Naive B cell (primary cell): ENCODE results near the gene KCNA2. TPM values are rescaled to one million over a fixed set of nuclear protein-coding genes. Genes with fewer than 3 reads are reported as not detected.
A peak's percentile ranks its signal among the peaks of the same experiment; 100 is the strongest.

ENCODE experiments used
- ATAC-seq, 2 donors: fragments of 150-1000 bp; cut with Tn5 transposase; 2 replicates each; pipeline ENCODE4 v1.10.0; 2021; ENCODE audit warnings: low read depth in 2 of 2, mild to moderate bottlenecking in 2 of 2, moderate library complexity in 2 of 2
- DNase-seq: peaks from one replicate; pipeline ENCODE4 v3.0.0; 2022
- H3K27ac Mint-ChIP-seq, 6 donors: one replicate each; pipeline ENCODE4 v1.8.0; 2020 to 2022; ENCODE audit warnings: mild to moderate bottlenecking in 6 of 6, mixed read lengths in 6 of 6, moderate library complexity in 5 of 6, inconsistent platforms in 2 of 6
- H3K27me3 Mint-ChIP-seq, 3 donors: one replicate each; pipeline ENCODE4 v1.8.0; 2021 to 2022; ENCODE audit warnings: mixed read lengths in 3 of 3, mild to moderate bottlenecking in 1 of 3
- H3K36me3 Mint-ChIP-seq, 2 donors: one replicate each; pipeline ENCODE4 v1.8.0; 2020 to 2022; ENCODE audit warnings: mixed read lengths in 2 of 2, inconsistent platforms in 1 of 2, mild to moderate bottlenecking in 1 of 2
- H3K4me1 Mint-ChIP-seq, 3 donors: one replicate each; pipeline ENCODE4 v1.8.0; 2020 to 2022; ENCODE audit warnings: mixed read lengths in 3 of 3, inconsistent platforms in 1 of 3, mild to moderate bottlenecking in 1 of 3, moderate library complexity in 1 of 3
- H3K4me3 Mint-ChIP-seq, 8 donors: one replicate each; pipeline ENCODE4 v1.8.0; 2020 to 2022; ENCODE audit warnings: mild to moderate bottlenecking in 8 of 8, mixed read lengths in 8 of 8, moderate library complexity in 8 of 8, inconsistent platforms in 2 of 8
- H3K9me3 Mint-ChIP-seq, 7 donors: one replicate each; pipeline ENCODE4 v1.8.0; 2020 to 2022; ENCODE audit warnings: mixed read lengths in 7 of 7, mild to moderate bottlenecking in 5 of 7, inconsistent platforms in 2 of 7, moderate library complexity in 1 of 7
- polyA plus RNA-seq, 6 donors: library from polyadenylated mRNA; unstranded; fragments of 300-500 nt; fragmentation: Illumina TruSeq; gene quantifications; one replicate each; pipeline ENCODE4 v1.2.3, GENCODE V29; 2021; ENCODE audit warnings: low read depth in 6 of 6

Gene KCNA2
- polyA plus RNA-seq, 6 donors from 2014 or later: not detected

GRCh38 chr1:110570307-110570706, 35.9 kb downstream of the KCNA2 start:
- Mint-ChIP-seq H3K27me3 (peaks cover 34 to 72% (median 65%) of the 10 kb centered on the region in 3 donors), H3K36me3 (no peaks in the 10 kb centered on the region), H3K9me3 (no peaks in the 10 kb centered on the region), H3K27ac (no peak overlapping the region), H3K4me3 (no peak overlapping the region), H3K4me1 (no peaks in the 10 kb centered on the region)
- ATAC-seq: no peak
- no peak for DNase-seq

- Mint-ChIP-seq H3K36me3 (no peaks in the 10 kb centered on the region), H3K9me3 (no peaks in the 10 kb centered on the region), H3K27me3 (peaks cover 23 to 62% (median 59%) of the 10 kb centered on the region in 3 donors), H3K27ac (no peak overlapping the region), H3K4me1 (no peaks in the 10 kb centered on the region), H3K4me3 (no peak overlapping the region)
- no peak for ATAC-seq
- no peak for DNase-seq
Observed at GRCh38 chr1:110566836-110567235, 39.3 kb downstream of the KCNA2 start.

- DNase-seq (no peak), ATAC-seq (no peak)
- no peaks in the 10 kb centered on the region for H3K4me1 Mint-ChIP-seq
- no peak overlapping the region for H3K4me3 Mint-ChIP-seq
- H3K36me3 Mint-ChIP-seq: no peaks in the 10 kb centered on the region
- H3K27ac Mint-ChIP-seq: no peak overlapping the region
- H3K9me3 Mint-ChIP-seq: no peaks in the 10 kb centered on the region
- peaks cover 16 to 49% (median 46%) of the 10 kb centered on the region in 3 donors for H3K27me3 Mint-ChIP-seq
Observed at GRCh38 chr1:110565565-110565964, 40.6 kb downstream of the KCNA2 start.

DNA sequence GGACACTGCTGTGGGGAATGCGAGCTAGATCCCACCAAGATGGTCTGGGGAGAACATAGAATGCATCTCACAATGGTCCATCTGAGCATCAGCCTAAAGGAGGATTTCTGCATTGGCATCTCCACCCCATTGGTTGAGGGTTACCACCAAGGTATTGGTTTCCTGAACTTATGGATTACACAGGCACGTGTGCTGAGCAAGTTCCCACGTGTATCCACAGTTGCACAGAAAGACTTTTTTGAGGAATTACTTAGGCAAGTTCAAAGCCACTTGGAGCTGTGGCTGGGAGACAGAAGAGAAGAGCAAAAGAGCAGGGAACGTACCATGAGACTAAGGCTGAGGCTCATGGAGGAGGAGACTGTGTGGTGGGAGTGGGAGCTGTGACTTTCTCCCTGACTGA, 43.1 kb downstream of the KCNA2 start:
- no peak for DNase-seq
- no peak for ATAC-seq
- no peaks in the 10 kb centered on the region for H3K9me3 Mint-ChIP-seq
- H3K27me3 Mint-ChIP-seq: peaks cover 12 to 50% (median 47%) of the 10 kb centered on the region in 3 donors
- no peak overlapping the region for H3K4me3 Mint-ChIP-seq
- H3K36me3 Mint-ChIP-seq: no peaks in the 10 kb centered on the region
- no peaks in the 10 kb centered on the region for H3K4me1 Mint-ChIP-seq
- no peak overlapping the region for H3K27ac Mint-ChIP-seq

- no peaks in the 10 kb centered on the region for H3K36me3 Mint-ChIP-seq
- no peak for DNase-seq
- H3K27me3 Mint-ChIP-seq: peaks cover 16 to 57% (median 54%) of the 10 kb centered on the region in 3 donors
- H3K4me3 Mint-ChIP-seq: no peak overlapping the region
- no peaks in the 10 kb centered on the region for H3K4me1 Mint-ChIP-seq
- H3K9me3 Mint-ChIP-seq: no peaks in the 10 kb centered on the region
- no peak overlapping the region for H3K27ac Mint-ChIP-seq
- no peak for ATAC-seq
Observed at GRCh38 chr1:110561596-110561995, 44.6 kb downstream of the KCNA2 start.

DNA sequence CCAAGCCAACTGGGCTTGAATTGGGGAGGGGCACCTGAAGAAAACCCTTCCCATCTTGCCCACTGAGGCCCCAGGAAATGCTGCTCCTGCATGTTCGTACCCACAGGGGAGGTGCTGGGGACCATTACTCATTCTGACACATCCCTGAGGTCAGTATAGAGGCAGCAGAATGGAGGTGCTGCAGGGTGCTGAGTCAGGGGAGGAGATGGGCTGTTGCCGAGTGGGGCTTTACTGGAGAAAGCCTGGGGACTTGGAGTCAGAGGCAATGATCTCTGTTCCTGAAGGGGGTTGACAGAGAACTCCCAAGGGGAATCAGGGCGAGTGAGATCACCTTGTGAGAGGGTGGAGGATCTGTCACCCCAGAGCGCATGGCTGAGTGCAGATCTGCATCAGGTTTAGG, 47.0 kb downstream of the KCNA2 start:
- H3K36me3 Mint-ChIP-seq: no peaks in the 10 kb centered on the region
- DNase-seq: no peak
- H3K27me3 Mint-ChIP-seq: peaks cover 27 to 51% (median 43%) of the 10 kb centered on the region in 3 donors
- no peaks in the 10 kb centered on the region for H3K9me3 Mint-ChIP-seq
- peaks cover 0 to 8% (median 0%) of the 10 kb centered on the region in 3 donors for H3K4me1 Mint-ChIP-seq
- ATAC-seq: no peak
- no peak overlapping the region for H3K4me3 Mint-ChIP-seq
- H3K27ac Mint-ChIP-seq: no peak overlapping the region

DNA sequence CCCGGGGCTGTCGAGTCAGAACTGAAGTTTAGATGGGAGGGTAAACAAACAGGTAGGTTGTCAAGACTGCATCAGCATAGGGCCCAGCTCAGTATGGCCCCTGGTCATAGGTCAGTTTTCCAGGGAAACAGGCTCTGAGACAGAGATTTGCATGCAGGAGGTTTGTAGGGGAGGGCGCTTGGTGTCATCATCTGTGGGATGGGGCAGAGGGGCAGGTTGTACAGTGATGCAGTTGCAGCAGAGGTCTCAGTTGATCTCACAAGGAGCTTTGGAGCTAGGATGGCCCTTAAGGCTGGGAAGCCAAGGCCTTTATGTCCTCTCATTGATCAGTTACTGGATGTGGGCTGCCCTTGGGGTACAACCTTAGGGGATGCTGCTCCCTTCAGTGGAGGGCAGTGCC, 48.7 kb downstream of the KCNA2 start:
- ATAC-seq (no peak), DNase-seq (no peak)
- Mint-ChIP-seq H3K4me3 (no peak overlapping the region), H3K27ac (no peak overlapping the region), H3K4me1 (peaks cover 0 to 8% (median 0%) of the 10 kb centered on the region in 3 donors), H3K27me3 (peaks cover 40 to 56% (median 48%) of the 10 kb centered on the region in 3 donors), H3K36me3 (no peaks in the 10 kb centered on the region), H3K9me3 (no peaks in the 10 kb centered on the region)

GRCh38 chr1:110556471-110556807, 49.7 kb downstream of the KCNA2 start:
- Mint-ChIP-seq H3K4me3 (peak overlapping the region in 1 of 8 donors; percentile 2), H3K36me3 (no peaks in the 10 kb centered on the region), H3K9me3 (no peaks in the 10 kb centered on the region), H3K4me1 (peaks cover 0 to 8% (median 0%) of the 10 kb centered on the region in 3 donors), H3K27ac (no peak overlapping the region), H3K27me3 (peaks cover 40 to 66% (median 54%) of the 10 kb centered on the region in 3 donors)
- no peak for ATAC-seq
- no peak for DNase-seq

- ATAC-seq: no peak
- Mint-ChIP-seq H3K27me3 (peaks cover 41 to 71% (median 59%) of the 10 kb centered on the region in 3 donors), H3K4me3 (peak overlapping the region in 4 of 8 donors; percentile 2 to 52 (median 25)), H3K36me3 (no peaks in the 10 kb centered on the region), H3K4me1 (peaks cover 0 to 8% (median 0%) of the 10 kb centered on the region in 3 donors), H3K9me3 (no peaks in the 10 kb centered on the region), H3K27ac (no peak overlapping the region)
- no peak for DNase-seq
Observed at GRCh38 chr1:110555807-110556470, 50.2 kb downstream of the KCNA2 start.

DNA sequence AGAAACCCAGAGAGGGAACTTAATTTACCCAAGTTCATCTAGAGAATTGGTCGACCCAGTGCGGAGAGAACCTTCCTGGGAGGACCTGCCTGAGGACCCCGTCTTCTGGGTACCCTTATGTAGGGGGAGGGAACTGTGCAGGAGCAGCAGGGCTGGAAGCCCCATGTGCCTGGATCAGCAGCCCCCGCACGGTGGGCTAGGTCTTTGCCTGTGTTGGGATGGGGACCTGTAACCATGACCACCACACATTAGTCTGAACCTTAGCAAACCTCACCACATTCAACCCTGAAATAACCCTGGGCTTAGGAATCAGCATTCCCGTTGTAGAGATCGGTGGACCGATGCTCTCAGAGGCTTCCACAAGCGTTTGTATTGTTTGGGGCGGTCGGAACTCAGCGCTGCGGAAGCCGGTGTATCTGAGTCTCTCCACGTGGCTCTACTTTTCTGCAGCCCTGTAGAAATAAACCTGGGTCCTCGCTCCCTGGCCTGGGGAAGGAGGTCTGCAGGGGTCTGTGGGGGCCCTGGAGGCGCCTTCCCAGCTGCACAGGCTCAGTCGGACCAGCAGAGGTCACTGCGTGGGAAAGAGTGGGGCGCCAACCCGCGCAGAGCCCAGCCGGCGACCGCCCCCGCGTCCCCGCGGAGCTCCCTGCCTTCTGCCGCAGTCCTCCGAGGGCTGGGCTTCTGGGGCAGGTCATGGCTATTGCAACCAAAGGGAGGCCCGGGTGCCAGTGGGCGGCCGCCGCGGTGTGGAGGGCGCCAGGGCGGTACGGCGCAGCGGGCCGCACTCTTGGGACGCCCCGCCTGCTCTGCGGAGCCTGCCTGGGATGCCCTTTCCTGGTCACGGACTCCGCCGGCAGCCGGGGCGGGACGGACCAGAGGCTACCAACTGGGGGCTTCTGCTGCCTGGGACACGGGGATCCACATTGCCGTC, 51.0 kb downstream of the KCNA2 start:
- DNase-seq: peak; percentile 47
- H3K36me3 Mint-ChIP-seq: no peaks in the 10 kb centered on the region
- H3K4me3 Mint-ChIP-seq: peak overlapping the region in 6 of 8 donors; percentile 16 to 53 (median 43)
- ATAC-seq: peak; percentile 86 to 95
- no peaks in the 10 kb centered on the region for H3K9me3 Mint-ChIP-seq
- no peak overlapping the region for H3K27ac Mint-ChIP-seq
- peaks cover 49 to 79% (median 67%) of the 10 kb centered on the region in 3 donors for H3K27me3 Mint-ChIP-seq
- peaks cover 0 to 8% (median 0%) of the 10 kb centered on the region in 3 donors for H3K4me1 Mint-ChIP-seq

GRCh38 chr1:110551278-110551809, 54.8 kb downstream of the KCNA2 start:
- H3K27me3 Mint-ChIP-seq: peaks cover 34 to 70% (median 62%) of the 10 kb centered on the region in 3 donors
- H3K36me3 Mint-ChIP-seq: no peaks in the 10 kb centered on the region
- DNase-seq (no peak), ATAC-seq (no peak)
- H3K4me1 Mint-ChIP-seq: peaks cover 0 to 8% (median 0%) of the 10 kb centered on the region in 3 donors
- H3K27ac Mint-ChIP-seq: peak overlapping the region in 1 of 6 donors; percentile 41
- H3K4me3 Mint-ChIP-seq: no peak overlapping the region
- H3K9me3 Mint-ChIP-seq: no peaks in the 10 kb centered on the region

GRCh38 chr1:110549831-110550230, 56.3 kb downstream of the KCNA2 start:
- Mint-ChIP-seq H3K4me3 (no peak overlapping the region), H3K27me3 (peaks cover 34 to 76% (median 74%) of the 10 kb centered on the region in 3 donors), H3K27ac (no peak overlapping the region), H3K36me3 (no peaks in the 10 kb centered on the region), H3K9me3 (no peaks in the 10 kb centered on the region), H3K4me1 (peaks cover 0 to 4% (median 0%) of the 10 kb centered on the region in 3 donors)
- no peak for ATAC-seq
- DNase-seq: no peak

DNA sequence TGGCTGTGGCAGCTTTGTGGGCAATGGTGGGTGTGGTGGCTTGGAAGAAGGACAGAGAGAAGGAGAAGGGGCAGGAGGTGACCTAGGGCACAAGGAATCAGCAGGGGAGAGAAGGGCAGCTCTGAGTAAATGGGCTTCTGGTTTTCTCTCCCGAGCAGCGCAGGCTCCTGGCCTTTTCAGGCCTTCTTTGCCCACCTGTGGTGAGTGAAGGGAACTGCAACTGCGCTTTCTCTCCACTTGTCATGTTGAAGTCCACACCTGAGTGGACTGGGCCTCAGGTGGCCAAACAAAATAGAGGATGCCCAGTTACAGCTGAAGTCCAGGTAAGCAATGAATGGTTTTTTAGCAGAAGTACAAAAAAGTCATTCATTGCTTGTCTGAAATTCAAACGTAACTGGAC, 57.8 kb downstream of the KCNA2 start:
- peaks cover 36 to 70% (median 69%) of the 10 kb centered on the region in 3 donors for H3K27me3 Mint-ChIP-seq
- peak overlapping the region in 1 of 6 donors; percentile 58 for H3K27ac Mint-ChIP-seq
- no peak for DNase-seq
- H3K9me3 Mint-ChIP-seq: no peaks in the 10 kb centered on the region
- H3K4me1 Mint-ChIP-seq: no peaks in the 10 kb centered on the region
- no peak for ATAC-seq
- no peaks in the 10 kb centered on the region for H3K36me3 Mint-ChIP-seq
- H3K4me3 Mint-ChIP-seq: no peak overlapping the region
